Left ventricle myocardium superior (tissue), 1 donor: ENCODE data around the gene RAB7A. TPM values are rescaled to one million over a fixed set of nuclear protein-coding genes. Genes with fewer than 3 reads are reported as not detected.

ENCODE experiments used
- ATAC-seq: fragments of 200-7000 bp; cut with Tn5 transposase; one replicate; pipeline ENCODE4 v1.9.1; 2020; ENCODE audit warnings: mild to moderate bottlenecking, moderate library complexity
- DNase-seq: peaks from one replicate; pipeline ENCODE4 v3.0.0-alpha.2; 2020
- intact Hi-C: fragments of 100-400 bp; cut with micrococcal nuclease; formaldehyde crosslinking; loops from one replicate; pipeline ENCODE4 v1.11.0; 2022
- total RNA-seq: library from RNA; stranded (reverse); fragmentation: NEBNext Ultra II Directional; extraction: Animal tissue kit (Norgen Biotek cat#: 25700); gene quantifications from one replicate; pipeline ENCODE4 v1.2.1, GENCODE V29; 2021
- donor health status: DM: no; HTN: yes; CAD: no; lungs with severe emphysema.

Gene RAB7A
- total RNA-seq, 1 donor from 2014 or later = 250 TPM

- intact Hi-C loops = no loop called here
- DNase-seq (no peak), ATAC-seq (no peak)
Observed at GRCh38 chr3:128835096-128835495, 109.1 kb downstream of the RAB7A start.

GRCh38 chr3:128841926-128842920 is 116.2 kb downstream of the RAB7A start:
- intact Hi-C loops = no loop called here

GRCh38 chr3:128844502-128844901 is 118.5 kb downstream of the RAB7A start:
- intact Hi-C loops = no loop called here
- DNase-seq = no peak
- ATAC-seq = no peak

More at GRCh38 chr3:128841926-128842920, 116.2 kb downstream of the RAB7A start:
- DNase-seq (no peak), ATAC-seq (no peak)

- no peak for DNase-seq
- intact Hi-C loops = no loop called here
- no peak for ATAC-seq
Observed at GRCh38 chr3:128845119-128845777, 119.3 kb downstream of the RAB7A start.

GRCh38 chr3:128845778-128846485 is 119.9 kb downstream of the RAB7A start:
- ATAC-seq = peak; percentile 97

GRCh38 chr3:128846486-128846891 is 120.5 kb downstream of the RAB7A start:
- ATAC-seq (peak; percentile 18), DNase-seq (peak; percentile 41)
- intact Hi-C loops = no loop called here

More at GRCh38 chr3:128845778-128846485, 119.9 kb downstream of the RAB7A start:
- intact Hi-C loops = no loop called here
- peak; percentile 94 for DNase-seq

GRCh38 chr3:128847666-128848370 is 121.8 kb downstream of the RAB7A start:
- DNase-seq (no peak), ATAC-seq (no peak)
- intact Hi-C loops = no loop called here

GRCh38 chr3:128848936-128849335 is 123.0 kb downstream of the RAB7A start:
- intact Hi-C loops = no loop called here
- no peak for DNase-seq
- no peak for ATAC-seq

GRCh38 chr3:128849911-128850455 is 124.0 kb downstream of the RAB7A start:
- ATAC-seq (no peak), DNase-seq (no peak)
- intact Hi-C loops = no loop called here

GRCh38 chr3:128850544-128850943 is 124.6 kb downstream of the RAB7A start:
- intact Hi-C loops = no loop called here
- DNase-seq (no peak), ATAC-seq (no peak)

- DNase-seq (no peak), ATAC-seq (no peak)
- intact Hi-C loops = no loop called here
Observed at GRCh38 chr3:128851601-128852000, 125.6 kb downstream of the RAB7A start.

- intact Hi-C loops = no loop called here
Observed at GRCh38 chr3:128853826-128854225, 127.8 kb downstream of the RAB7A start.

GRCh38 chr3:128854475-128854874 is 128.5 kb downstream of the RAB7A start:
- DNase-seq = no peak
- intact Hi-C loops = no loop called here
- ATAC-seq = no peak

More at GRCh38 chr3:128853826-128854225, 127.8 kb downstream of the RAB7A start:
- ATAC-seq = no peak
- no peak for DNase-seq

GRCh38 chr3:128855569-128855968 is 129.6 kb downstream of the RAB7A start:
- peak; percentile 92 for ATAC-seq
- peak; percentile 47 for DNase-seq
- intact Hi-C loops = no loop called here

- no peak for DNase-seq
- intact Hi-C loops = no loop called here
- ATAC-seq = no peak
Observed at GRCh38 chr3:128858167-128858566, 132.2 kb downstream of the RAB7A start.

GRCh38 chr3:128859630-128860029 is 133.6 kb downstream of the RAB7A start:
- DNase-seq (no peak), ATAC-seq (no peak)
- intact Hi-C loops = no loop called here

- no peak for DNase-seq
- intact Hi-C loops = no loop called here
- ATAC-seq = no peak
Observed at GRCh38 chr3:128861491-128861890, 135.5 kb downstream of the RAB7A start.

- no peak for DNase-seq
- intact Hi-C loops = no loop called here
- no peak for ATAC-seq
Observed at GRCh38 chr3:128863560-128863959, 137.6 kb downstream of the RAB7A start.
